Measurements from ENCODE around the gene FOXP4. TPM values are rescaled to one million over a fixed set of nuclear protein-coding genes. Genes with fewer than 3 reads are reported as not detected.

Gene FOXP4
- total RNA-seq, 1 experiment from 2014 or later: 2.3 TPM

- no peak for DNase-seq (ENCODE audit: low spot score)
- in situ Hi-C loops (cut with HindIII; ENCODE audit: low sequenced_read_pairs): no loop called here
These were observed 30.5 kb downstream of the FOXP4 start for GRCh38 chr6:41576667-41577066.

GRCh38 chr6:41577356-41578216 is 31.4 kb downstream of the FOXP4 start:
- DNase-seq (ENCODE audit: low spot score): no peak
- in situ Hi-C loops (cut with HindIII; ENCODE audit: low sequenced_read_pairs): no loop called here

DNA sequence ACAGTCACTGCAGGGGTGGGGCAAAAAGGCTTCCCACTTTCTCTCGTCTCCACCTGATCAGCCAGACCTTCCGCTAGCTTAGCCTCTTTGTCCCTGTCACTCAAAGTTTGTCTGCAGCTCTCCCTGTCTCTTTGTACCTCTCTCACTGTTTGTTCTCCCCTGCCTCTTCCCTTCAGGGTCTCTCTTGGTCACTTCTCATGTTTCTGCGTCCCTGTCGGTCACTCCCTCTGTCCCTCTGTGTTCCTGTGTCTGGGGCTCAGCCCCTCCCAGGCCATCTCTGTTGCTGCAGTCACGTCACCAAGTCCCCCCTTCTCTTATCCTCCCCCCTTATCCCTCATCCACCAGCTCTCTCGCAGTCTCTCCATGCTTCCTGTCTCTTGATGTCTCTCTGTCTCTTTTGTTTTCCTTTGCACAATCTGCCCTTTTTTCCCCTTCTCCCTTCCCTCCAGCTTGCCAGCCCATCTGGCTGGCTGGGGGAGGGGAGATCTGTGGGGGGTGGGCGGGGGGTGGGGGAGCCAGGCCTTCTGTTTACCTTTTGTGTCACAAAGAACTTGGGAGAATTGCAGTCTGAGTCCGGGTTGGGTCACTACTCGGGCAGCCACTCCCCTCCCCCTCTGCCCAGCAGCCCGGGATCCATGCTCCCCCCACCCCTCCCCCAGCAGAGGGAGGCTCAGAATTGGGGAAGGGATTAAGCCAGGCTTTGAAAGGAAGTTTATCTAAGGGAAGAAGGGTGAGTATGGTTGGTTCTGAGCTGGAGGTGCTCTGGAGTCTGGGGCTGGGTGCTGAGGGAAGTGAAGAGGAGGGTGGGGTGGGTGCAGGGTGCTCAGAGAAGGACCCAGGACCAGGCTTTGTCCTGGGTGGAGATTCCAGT is 32.3 kb downstream of the FOXP4 start:
- DNase-seq (ENCODE audit: low spot score): no peak
- in situ Hi-C loops (cut with HindIII; ENCODE audit: low sequenced_read_pairs): no loop called here

DNA sequence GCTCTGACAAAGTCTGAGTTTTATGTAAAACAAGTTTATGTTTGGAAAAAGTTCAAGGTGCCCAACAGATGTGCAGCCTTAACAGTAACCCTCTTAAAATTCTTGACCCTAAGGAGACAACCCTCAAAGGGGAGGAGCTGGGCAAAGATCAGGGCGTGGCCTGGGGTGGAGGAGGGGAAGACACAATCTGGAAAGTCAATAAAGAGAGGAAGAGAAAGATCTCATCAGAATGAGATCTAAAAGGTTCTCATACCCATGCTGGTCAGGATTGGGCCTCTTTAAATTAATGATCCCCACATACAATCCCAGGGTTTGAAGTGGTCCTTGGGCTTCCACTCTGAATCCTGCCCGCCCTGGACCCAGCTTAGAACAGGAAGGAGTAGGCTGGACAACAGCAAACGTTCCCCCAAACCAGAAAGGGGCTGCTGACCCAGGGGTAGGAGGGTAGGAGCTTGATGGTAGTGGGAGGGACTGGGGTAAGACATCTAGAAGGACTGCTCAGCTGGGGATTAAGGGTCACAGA is 33.0 kb downstream of the FOXP4 start:
- in situ Hi-C loops (cut with HindIII; ENCODE audit: low sequenced_read_pairs): no loop called here
- no peak for DNase-seq (ENCODE audit: low spot score)

DNA sequence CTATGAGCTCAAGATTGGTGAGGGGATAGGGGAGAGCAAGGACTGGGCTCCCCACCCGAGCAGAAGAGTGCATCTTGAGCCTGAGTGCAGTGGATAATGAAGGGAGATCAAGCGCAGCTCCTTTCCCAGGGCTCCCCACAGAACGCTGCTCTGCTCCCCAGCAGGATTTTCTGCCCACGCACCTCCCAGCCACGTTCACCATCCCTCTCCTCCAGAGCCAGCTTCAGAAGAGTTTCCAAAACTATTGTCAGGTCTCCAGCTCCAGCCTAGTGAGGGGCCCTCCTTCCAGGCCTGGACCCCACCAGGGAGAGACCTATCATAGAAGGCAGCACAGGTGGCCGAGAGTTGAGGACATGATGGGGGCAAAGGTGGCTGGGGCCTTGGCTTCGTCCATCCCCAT is 34.5 kb downstream of the FOXP4 start:
- in situ Hi-C loops (cut with HindIII; ENCODE audit: low sequenced_read_pairs): no loop called here
- no peak for DNase-seq (ENCODE audit: low spot score)

DNA sequence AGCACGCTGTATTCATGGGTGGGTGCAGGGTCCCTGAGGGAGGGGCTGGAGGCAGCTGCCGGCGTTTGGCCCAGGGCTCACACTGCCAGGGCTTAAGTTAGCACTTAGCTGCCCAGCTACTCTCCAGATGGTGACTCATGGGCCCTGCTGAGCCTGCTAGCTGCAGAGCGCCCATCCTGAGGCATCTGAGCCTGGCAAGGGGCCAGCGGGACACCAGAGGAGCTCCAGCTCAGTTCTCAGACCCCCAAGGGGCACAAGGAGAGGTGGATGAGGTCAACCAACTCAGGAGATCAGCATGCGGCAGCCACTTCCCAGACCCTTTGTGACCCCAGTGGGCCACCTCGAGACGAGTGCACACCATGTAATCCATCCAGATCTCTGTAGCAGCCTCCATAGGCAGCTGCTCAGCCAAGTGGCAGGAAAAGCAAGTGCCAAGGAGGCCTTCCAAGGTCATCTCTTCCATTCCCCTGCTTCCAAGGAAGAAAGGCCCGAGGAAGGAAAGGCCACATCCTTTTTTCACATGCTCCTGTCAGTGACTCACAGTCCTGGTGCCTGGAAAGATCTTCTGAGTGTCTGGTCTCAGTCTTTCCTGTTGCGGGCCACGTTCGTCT is 35.3 kb downstream of the FOXP4 start:
- DNase-seq (ENCODE audit: low spot score): no peak
- in situ Hi-C loops (cut with HindIII; ENCODE audit: low sequenced_read_pairs): no loop called here

DNA sequence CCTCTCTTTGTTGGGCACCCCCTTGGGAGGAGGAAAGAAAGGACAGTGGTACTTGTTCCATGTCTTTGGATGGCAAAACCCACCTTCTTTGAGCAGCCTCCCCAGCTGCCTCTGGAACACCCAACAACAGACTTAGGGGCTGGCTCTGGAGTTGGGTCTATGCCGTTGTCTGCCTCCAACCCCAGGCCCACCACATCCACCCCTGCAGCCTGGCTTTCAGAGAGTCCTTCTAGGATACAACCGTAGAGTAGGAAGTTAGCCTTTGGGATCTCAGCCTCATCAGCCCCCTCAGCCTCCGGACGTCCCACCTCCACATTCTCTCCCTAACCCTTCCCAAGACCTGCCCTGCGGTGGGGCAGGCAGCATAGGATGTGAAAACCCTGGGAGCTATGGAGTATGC is 36.4 kb downstream of the FOXP4 start:
- in situ Hi-C loops (cut with HindIII; ENCODE audit: low sequenced_read_pairs): no loop called here

DNA sequence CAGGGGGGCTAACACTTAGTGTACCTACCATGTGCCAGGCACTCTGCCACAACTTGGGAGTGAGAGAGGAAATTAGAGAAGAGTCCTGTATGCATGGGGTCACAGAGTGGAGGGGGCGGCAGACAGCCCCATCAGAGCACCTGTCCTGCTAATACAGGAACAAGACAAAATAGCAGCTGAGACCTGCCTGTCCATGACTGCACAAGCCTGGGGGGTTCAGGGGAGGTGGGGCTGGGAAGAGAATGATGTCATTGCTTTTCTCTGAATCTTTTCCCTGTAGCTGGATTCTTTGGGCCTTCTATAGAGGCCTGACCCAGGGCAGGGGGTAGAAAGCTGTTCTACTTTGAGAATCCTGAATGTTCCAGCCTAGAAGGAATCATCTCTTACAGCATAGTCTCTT is 37.4 kb downstream of the FOXP4 start:
- DNase-seq (ENCODE audit: low spot score): no peak
- in situ Hi-C loops (cut with HindIII; ENCODE audit: low sequenced_read_pairs): no loop called here

More for the DNA sequence above, 36.4 kb downstream of the FOXP4 start:
- no peak for DNase-seq (ENCODE audit: low spot score)

DNA sequence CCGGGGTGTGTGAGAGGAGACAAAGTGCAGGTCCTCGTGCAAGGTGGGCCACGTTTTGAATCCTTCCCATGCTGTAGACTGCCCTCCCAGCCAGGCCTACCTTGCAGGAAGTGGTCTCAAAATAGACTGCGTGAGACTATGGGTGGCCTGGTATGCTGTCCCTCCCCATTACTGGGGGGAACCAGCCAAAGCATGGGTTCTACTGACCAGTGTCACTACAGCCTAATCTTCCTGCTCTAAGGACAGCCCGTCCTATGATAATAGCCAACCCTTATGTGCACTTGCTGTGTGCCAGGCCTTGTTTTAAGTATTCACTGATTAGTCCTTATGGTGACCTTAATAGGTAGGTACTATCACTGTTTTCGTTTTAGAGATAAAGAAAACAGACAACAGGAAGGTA is 38.0 kb downstream of the FOXP4 start:
- in situ Hi-C loops (cut with HindIII; ENCODE audit: low sequenced_read_pairs): no loop called here
- DNase-seq (ENCODE audit: low spot score): no peak

DNA sequence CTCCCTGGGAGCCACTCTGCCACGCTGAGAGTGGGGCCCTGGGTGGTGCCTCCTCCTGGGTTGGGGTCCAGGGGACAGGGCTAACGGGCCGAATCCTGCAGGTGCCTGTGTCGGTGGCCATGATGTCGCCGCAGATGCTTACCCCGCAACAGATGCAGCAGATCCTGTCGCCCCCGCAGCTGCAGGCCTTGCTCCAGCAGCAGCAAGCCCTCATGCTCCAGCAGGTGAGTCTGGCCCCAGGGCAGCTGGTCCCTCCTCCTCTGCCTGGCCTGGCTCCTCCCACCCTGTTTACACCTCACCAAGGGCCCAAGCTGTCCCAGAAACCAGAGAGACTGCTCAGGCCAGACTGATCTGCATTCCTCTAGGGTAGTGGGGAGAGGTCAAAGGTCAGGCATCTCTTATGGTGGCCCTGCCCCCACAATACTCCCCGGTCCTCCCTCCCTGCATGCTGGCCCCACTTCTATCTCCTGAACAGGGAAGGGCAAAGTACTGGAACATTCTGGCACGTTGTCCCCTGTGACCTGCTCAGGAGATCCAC is 38.6 kb downstream of the FOXP4 start:
- no peak for DNase-seq (ENCODE audit: low spot score)
- in situ Hi-C loops (cut with HindIII; ENCODE audit: low sequenced_read_pairs): no loop called here

- no peak for DNase-seq (ENCODE audit: low spot score)
- in situ Hi-C loops (cut with HindIII; ENCODE audit: low sequenced_read_pairs): no loop called here
These were observed 39.4 kb downstream of the FOXP4 start for GRCh38 chr6:41585605-41586004.

- no peak for DNase-seq (ENCODE audit: low spot score)
- in situ Hi-C loops (cut with HindIII; ENCODE audit: low sequenced_read_pairs): no loop called here
These were observed 40.2 kb downstream of the FOXP4 start for GRCh38 chr6:41586252-41587007.

GRCh38 chr6:41587131-41587879 is 41.1 kb downstream of the FOXP4 start:
- in situ Hi-C loops (cut with HindIII; ENCODE audit: low sequenced_read_pairs): no loop called here
- DNase-seq (ENCODE audit: low spot score): no peak

DNA sequence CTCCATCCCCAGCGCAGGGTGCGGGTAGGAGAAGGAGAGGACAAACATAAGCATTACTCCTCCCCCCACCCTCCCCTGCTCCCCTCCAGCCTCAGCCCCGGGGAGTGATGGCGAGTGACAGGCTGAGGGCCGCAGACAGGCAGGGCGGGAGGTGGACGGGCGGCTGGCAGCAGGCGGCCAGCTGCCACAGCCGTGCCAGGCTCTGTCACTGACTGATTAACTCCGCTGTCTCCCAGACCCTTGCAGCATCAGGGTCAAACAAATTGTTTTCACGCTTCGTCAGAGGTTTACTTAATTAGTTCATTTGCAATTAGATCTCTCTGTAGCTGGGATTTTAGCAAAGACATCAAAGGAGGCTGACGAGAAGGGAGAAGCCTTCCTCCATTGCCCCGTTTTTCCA is 41.9 kb downstream of the FOXP4 start:
- in situ Hi-C loops (cut with HindIII; ENCODE audit: low sequenced_read_pairs): no loop called here

DNA sequence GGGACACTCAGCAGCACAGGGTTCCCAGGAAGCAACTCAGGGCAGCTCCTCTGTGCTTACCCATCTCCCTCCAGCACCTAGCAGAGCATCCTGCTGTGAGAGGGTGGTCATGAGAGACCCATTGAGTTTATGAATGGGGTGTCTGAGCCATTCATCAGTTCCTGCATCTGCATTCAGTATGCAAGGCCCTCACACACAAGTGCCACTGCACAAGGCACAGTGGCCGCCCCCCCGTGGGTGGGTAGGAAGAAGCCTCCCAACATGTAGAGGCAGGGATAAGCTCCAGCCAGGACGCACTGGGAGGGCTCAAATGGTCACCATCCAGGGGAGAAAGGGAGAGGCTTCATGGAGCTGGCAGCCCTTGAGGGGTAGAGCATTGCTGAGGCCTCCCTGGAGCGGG is 43.0 kb downstream of the FOXP4 start:
- in situ Hi-C loops (cut with HindIII; ENCODE audit: low sequenced_read_pairs): no loop called here
- no peak for DNase-seq (ENCODE audit: low spot score)

More for the DNA sequence above, 41.9 kb downstream of the FOXP4 start:
- DNase-seq (ENCODE audit: low spot score): no peak

GRCh38 chr6:41589636-41590622 is 43.7 kb downstream of the FOXP4 start:
- DNase-seq (ENCODE audit: low spot score): no peak
- in situ Hi-C loops (cut with HindIII; ENCODE audit: low sequenced_read_pairs): no loop called here

- DNase-seq (ENCODE audit: low spot score): no peak
- in situ Hi-C loops (cut with HindIII; ENCODE audit: low sequenced_read_pairs): no loop called here
These were observed 44.9 kb downstream of the FOXP4 start for GRCh38 chr6:41591122-41591521.

Measured in G401 (cell line).